ENCODE data around the gene IFNG.

IFNG gene

GRCh38 chr12:68166317-68166831, 6.8 kb upstream of the IFNG start:
- no peaks in the 10 kb centered on the region for H3K4me1 ChIP-seq (ENCODE audit: control insufficient read depth, insufficient read depth, low read length)
- H3K4me3 ChIP-seq (ENCODE audit: low read length in 2 of 2): no peak overlapping the region
- no peak overlapping the region for H3K9ac ChIP-seq (ENCODE audit: low read length in 2 of 2)
- no peaks in the 10 kb centered on the region for H3K27me3 ChIP-seq (ENCODE audit: control insufficient read depth in 1 of 2, insufficient read depth in 2 of 2, low read length in 2 of 2)
- H3K27ac ChIP-seq (ENCODE audit: low read length): no peak overlapping the region
- H3K9me3 ChIP-seq (ENCODE audit: control insufficient read depth in 2 of 2, low read length in 2 of 2): no peaks in the 10 kb centered on the region
- H3K36me3 ChIP-seq (ENCODE audit: control insufficient read depth in 2 of 2, insufficient read depth in 2 of 2, low read length in 2 of 2): no peaks in the 10 kb centered on the region

- Histone ChIP-seq H3K27ac (ENCODE audit: low read length) (no peak overlapping the region), H3K4me3 (ENCODE audit: low read length in 2 of 2) (no peak overlapping the region), H3K9me3 (ENCODE audit: control insufficient read depth in 2 of 2, low read length in 2 of 2) (no peaks in the 10 kb centered on the region), H3K9ac (ENCODE audit: low read length in 2 of 2) (no peak overlapping the region), H3K27me3 (ENCODE audit: control insufficient read depth in 1 of 2, insufficient read depth in 2 of 2, low read length in 2 of 2) (no peaks in the 10 kb centered on the region), H3K4me1 (ENCODE audit: control insufficient read depth, insufficient read depth, low read length) (no peaks in the 10 kb centered on the region), H3K36me3 (ENCODE audit: control insufficient read depth in 2 of 2, insufficient read depth in 2 of 2, low read length in 2 of 2) (no peaks in the 10 kb centered on the region)
Measured at GRCh38 chr12:68163560-68164081, 4.1 kb upstream of the IFNG start.

GRCh38 chr12:68162374-68162773, 2.8 kb upstream of the IFNG start:
- Histone ChIP-seq H3K36me3 (ENCODE audit: control insufficient read depth in 2 of 2, insufficient read depth in 2 of 2, low read length in 2 of 2) (no peaks in the 10 kb centered on the region), H3K9me3 (ENCODE audit: control insufficient read depth in 2 of 2, low read length in 2 of 2) (no peaks in the 10 kb centered on the region), H3K27ac (ENCODE audit: low read length) (no peak overlapping the region), H3K4me1 (ENCODE audit: control insufficient read depth, insufficient read depth, low read length) (no peaks in the 10 kb centered on the region), H3K4me3 (ENCODE audit: low read length in 2 of 2) (no peak overlapping the region), H3K9ac (ENCODE audit: low read length in 2 of 2) (no peak overlapping the region), H3K27me3 (ENCODE audit: control insufficient read depth in 1 of 2, insufficient read depth in 2 of 2, low read length in 2 of 2) (no peaks in the 10 kb centered on the region)

- H3K27ac ChIP-seq (ENCODE audit: low read length): no peak overlapping the region
- no peaks in the 10 kb centered on the region for H3K27me3 ChIP-seq (ENCODE audit: control insufficient read depth in 1 of 2, insufficient read depth in 2 of 2, low read length in 2 of 2)
- no peaks in the 10 kb centered on the region for H3K9me3 ChIP-seq (ENCODE audit: control insufficient read depth in 2 of 2, low read length in 2 of 2)
- H3K4me3 ChIP-seq (ENCODE audit: low read length in 2 of 2): no peak overlapping the region
- no peaks in the 10 kb centered on the region for H3K36me3 ChIP-seq (ENCODE audit: control insufficient read depth in 2 of 2, insufficient read depth in 2 of 2, low read length in 2 of 2)
- no peak overlapping the region for H3K9ac ChIP-seq (ENCODE audit: low read length in 2 of 2)
- H3K4me1 ChIP-seq (ENCODE audit: control insufficient read depth, insufficient read depth, low read length): no peaks in the 10 kb centered on the region
Measured at GRCh38 chr12:68158432-68158831, 1.1 kb downstream of the IFNG start.

GRCh38 chr12:68157380-68157779, 2.2 kb downstream of the IFNG start:
- H3K4me3 ChIP-seq (ENCODE audit: low read length in 2 of 2): no peak overlapping the region
- no peaks in the 10 kb centered on the region for H3K4me1 ChIP-seq (ENCODE audit: control insufficient read depth, insufficient read depth, low read length)
- no peaks in the 10 kb centered on the region for H3K9me3 ChIP-seq (ENCODE audit: control insufficient read depth in 2 of 2, low read length in 2 of 2)
- no peaks in the 10 kb centered on the region for H3K36me3 ChIP-seq (ENCODE audit: control insufficient read depth in 2 of 2, insufficient read depth in 2 of 2, low read length in 2 of 2)
- no peak overlapping the region for H3K9ac ChIP-seq (ENCODE audit: low read length in 2 of 2)
- no peak overlapping the region for H3K27ac ChIP-seq (ENCODE audit: low read length)
- H3K27me3 ChIP-seq (ENCODE audit: control insufficient read depth in 1 of 2, insufficient read depth in 2 of 2, low read length in 2 of 2): no peaks in the 10 kb centered on the region

- H3K4me3 ChIP-seq (ENCODE audit: low read length in 2 of 2): no peak overlapping the region
- no peaks in the 10 kb centered on the region for H3K36me3 ChIP-seq (ENCODE audit: control insufficient read depth in 2 of 2, insufficient read depth in 2 of 2, low read length in 2 of 2)
- peaks cover 0 to 2% of the 10 kb centered on the region in 2 donors for H3K27me3 ChIP-seq (ENCODE audit: control insufficient read depth in 1 of 2, insufficient read depth in 2 of 2, low read length in 2 of 2)
- no peaks in the 10 kb centered on the region for H3K9me3 ChIP-seq (ENCODE audit: control insufficient read depth in 2 of 2, low read length in 2 of 2)
- no peaks in the 10 kb centered on the region for H3K4me1 ChIP-seq (ENCODE audit: control insufficient read depth, insufficient read depth, low read length)
- H3K27ac ChIP-seq (ENCODE audit: low read length): no peak overlapping the region
- no peak overlapping the region for H3K9ac ChIP-seq (ENCODE audit: low read length in 2 of 2)
Measured at GRCh38 chr12:68156636-68157035, 2.9 kb downstream of the IFNG start.

- Histone ChIP-seq H3K4me1 (ENCODE audit: control insufficient read depth, insufficient read depth, low read length) (no peaks in the 10 kb centered on the region), H3K4me3 (ENCODE audit: low read length in 2 of 2) (no peak overlapping the region), H3K27ac (ENCODE audit: low read length) (no peak overlapping the region), H3K9ac (ENCODE audit: low read length in 2 of 2) (no peak overlapping the region), H3K9me3 (ENCODE audit: control insufficient read depth in 2 of 2, low read length in 2 of 2) (no peaks in the 10 kb centered on the region), H3K36me3 (ENCODE audit: control insufficient read depth in 2 of 2, insufficient read depth in 2 of 2, low read length in 2 of 2) (no peaks in the 10 kb centered on the region), H3K27me3 (ENCODE audit: control insufficient read depth in 1 of 2, insufficient read depth in 2 of 2, low read length in 2 of 2) (peaks cover 0 to 2% of the 10 kb centered on the region in 2 donors)
Measured at GRCh38 chr12:68154779-68155178, 4.8 kb downstream of the IFNG start.

- H3K9ac ChIP-seq (ENCODE audit: low read length in 2 of 2): no peak overlapping the region
- no peaks in the 10 kb centered on the region for H3K36me3 ChIP-seq (ENCODE audit: control insufficient read depth in 2 of 2, insufficient read depth in 2 of 2, low read length in 2 of 2)
- H3K27ac ChIP-seq (ENCODE audit: low read length): no peak overlapping the region
- no peak overlapping the region for H3K4me3 ChIP-seq (ENCODE audit: low read length in 2 of 2)
- peaks cover 0 to 2% of the 10 kb centered on the region in 2 donors for H3K27me3 ChIP-seq (ENCODE audit: control insufficient read depth in 1 of 2, insufficient read depth in 2 of 2, low read length in 2 of 2)
- H3K9me3 ChIP-seq (ENCODE audit: control insufficient read depth in 2 of 2, low read length in 2 of 2): no peaks in the 10 kb centered on the region
- H3K4me1 ChIP-seq (ENCODE audit: control insufficient read depth, insufficient read depth, low read length): no peaks in the 10 kb centered on the region
Measured at GRCh38 chr12:68148261-68148951, 11.1 kb downstream of the IFNG start.

GRCh38 chr12:68140556-68140955, 19.0 kb downstream of the IFNG start:
- H3K9ac ChIP-seq (ENCODE audit: low read length in 2 of 2): no peak overlapping the region
- no peaks in the 10 kb centered on the region for H3K27me3 ChIP-seq (ENCODE audit: control insufficient read depth in 1 of 2, insufficient read depth in 2 of 2, low read length in 2 of 2)
- H3K36me3 ChIP-seq (ENCODE audit: control insufficient read depth in 2 of 2, insufficient read depth in 2 of 2, low read length in 2 of 2): no peaks in the 10 kb centered on the region
- no peaks in the 10 kb centered on the region for H3K9me3 ChIP-seq (ENCODE audit: control insufficient read depth in 2 of 2, low read length in 2 of 2)
- no peak overlapping the region for H3K27ac ChIP-seq (ENCODE audit: low read length)
- no peak overlapping the region for H3K4me3 ChIP-seq (ENCODE audit: low read length in 2 of 2)
- no peaks in the 10 kb centered on the region for H3K4me1 ChIP-seq (ENCODE audit: control insufficient read depth, insufficient read depth, low read length)

- Histone ChIP-seq H3K36me3 (ENCODE audit: control insufficient read depth in 2 of 2, insufficient read depth in 2 of 2, low read length in 2 of 2) (no peaks in the 10 kb centered on the region), H3K27ac (ENCODE audit: low read length) (no peak overlapping the region), H3K9me3 (ENCODE audit: control insufficient read depth in 2 of 2, low read length in 2 of 2) (no peaks in the 10 kb centered on the region), H3K4me1 (ENCODE audit: control insufficient read depth, insufficient read depth, low read length) (no peaks in the 10 kb centered on the region), H3K4me3 (ENCODE audit: low read length in 2 of 2) (no peak overlapping the region), H3K9ac (ENCODE audit: low read length in 2 of 2) (no peak overlapping the region), H3K27me3 (ENCODE audit: control insufficient read depth in 1 of 2, insufficient read depth in 2 of 2, low read length in 2 of 2) (no peaks in the 10 kb centered on the region)
Measured at GRCh38 chr12:68139941-68140340, 19.6 kb downstream of the IFNG start.

- Histone ChIP-seq H3K4me3 (ENCODE audit: low read length in 2 of 2) (no peak overlapping the region), H3K27ac (ENCODE audit: low read length) (no peak overlapping the region), H3K4me1 (ENCODE audit: control insufficient read depth, insufficient read depth, low read length) (no peaks in the 10 kb centered on the region), H3K27me3 (ENCODE audit: control insufficient read depth in 1 of 2, insufficient read depth in 2 of 2, low read length in 2 of 2) (no peaks in the 10 kb centered on the region), H3K9ac (ENCODE audit: low read length in 2 of 2) (no peak overlapping the region), H3K36me3 (ENCODE audit: control insufficient read depth in 2 of 2, insufficient read depth in 2 of 2, low read length in 2 of 2) (no peaks in the 10 kb centered on the region), H3K9me3 (ENCODE audit: control insufficient read depth in 2 of 2, low read length in 2 of 2) (no peaks in the 10 kb centered on the region)
Measured at GRCh38 chr12:68139001-68139400, 20.5 kb downstream of the IFNG start.

Data from stomach smooth muscle (tissue), 2 donors.